SK-N-SH treated with all-trans-retinoic acid at 6 μM for 48 hours (cell line): ENCODE data around the gene AMN.

Experiments
- ATAC-seq: fragments of 200-7000 bp; cut with Tn5 transposase; 3 replicates; pipeline ENCODE4 v1.9.1; 2020; ENCODE audit warnings: mild to moderate bottlenecking, moderate library complexity
- ARNTL ChIP-seq: fragments of 450-650 bp; formaldehyde crosslinking; IDR thresholded peaks from 2 replicates; pipeline ENCODE4 v1.5.0; 2020; ENCODE audit warnings: low read depth, mild to moderate bottlenecking, moderate library complexity, borderline replicate concordance
- BACH2 ChIP-seq: fragments of 250-450 bp; sonication (Bioruptor Pico); IDR thresholded peaks from 2 replicates; pipeline ENCODE4 v1.9.0; 2021; ENCODE audit warnings: mild to moderate bottlenecking, borderline replicate concordance
- CSDC2 ChIP-seq: fragments of 250-450 bp; sonication (Bioruptor Pico); IDR thresholded peaks from 2 replicates; pipeline ENCODE4 v1.5.0; 2020; ENCODE audit warnings: mild to moderate bottlenecking, moderate library complexity
- ESRRG ChIP-seq: fragments of 250-450 bp; sonication (Bioruptor Pico); IDR thresholded peaks from 2 replicates; pipeline ENCODE4 v1.6.1; 2021; ENCODE audit warnings: mild to moderate bottlenecking
- GLIS3 ChIP-seq: fragments of 250-450 bp; sonication (Bioruptor Pico); IDR thresholded peaks from 2 replicates; pipeline ENCODE4 v1.5.0; 2020; ENCODE audit warnings: mild to moderate bottlenecking, moderate library complexity
- ISL1 ChIP-seq: fragments of 250-450 bp; sonication (Bioruptor Pico); IDR thresholded peaks from 2 replicates; pipeline ENCODE4 v2.1.2; 2022; ENCODE audit warnings: mild to moderate bottlenecking, moderate library complexity
- OSR1 ChIP-seq: fragments of 250-450 bp; sonication (Bioruptor Pico); IDR thresholded peaks from 2 replicates; pipeline ENCODE4 v1.8.0; 2022; ENCODE audit warnings: moderate library complexity, mild to moderate bottlenecking, inconsistent platforms
- PPARA ChIP-seq: fragments of 250-450 bp; sonication (Bioruptor Pico); IDR thresholded peaks from 2 replicates; pipeline ENCODE4 v1.5.0; 2020; ENCODE audit warnings: mild to moderate bottlenecking, borderline replicate concordance
- RARB ChIP-seq: fragments of 250-450 bp; sonication (Bioruptor Pico); IDR thresholded peaks from 2 replicates; pipeline ENCODE4 v1.8.0; 2021; ENCODE audit warnings: mild to moderate bottlenecking, moderate library complexity
- SNAI2 ChIP-seq: fragments of 250-450 bp; sonication (Bioruptor Pico); IDR thresholded peaks from 2 replicates; pipeline ENCODE4 v1.5.0; 2020; ENCODE audit warnings: mild to moderate bottlenecking, moderate library complexity
- TCF4 ChIP-seq: fragments of 250-450 bp; sonication (Bioruptor Pico); IDR thresholded peaks from 2 replicates; pipeline ENCODE4 v1.8.0; 2021; ENCODE audit warnings: mild to moderate bottlenecking, moderate library complexity, borderline replicate concordance
- ZC3H10 ChIP-seq: fragments of 250-450 bp; sonication (Bioruptor Pico); IDR thresholded peaks from 2 replicates; pipeline ENCODE4 v1.5.1; 2021; ENCODE audit warnings: mild to moderate bottlenecking, moderate library complexity
- ZFP3 ChIP-seq: fragments of 250-450 bp; sonication (Bioruptor Pico); IDR thresholded peaks from 2 replicates; pipeline ENCODE4 v1.5.0; 2020; ENCODE audit warnings: mild to moderate bottlenecking, moderate library complexity
- ZFP30 ChIP-seq: fragments of 450-650 bp; formaldehyde crosslinking; IDR thresholded peaks from 2 replicates; pipeline ENCODE4 v1.5.0; 2022; ENCODE audit warnings: mild to moderate bottlenecking, moderate library complexity
- ZNF565 ChIP-seq: fragments of 450-650 bp; formaldehyde crosslinking; conservative IDR thresholded peaks from 2 replicates; pipeline ENCODE4 v1.5.0; 2020; ENCODE audit warnings: low read depth, mild to moderate bottlenecking, moderate library complexity
- ZNF70 ChIP-seq: fragments of 450-650 bp; formaldehyde crosslinking; IDR thresholded peaks from 2 replicates; pipeline ENCODE4 v1.5.0; 2020; ENCODE audit warnings: mild to moderate bottlenecking, moderate library complexity
- ZNF8 ChIP-seq: fragments of 450-650 bp; formaldehyde crosslinking; IDR thresholded peaks from 2 replicates; pipeline ENCODE4 v1.5.0; 2020; ENCODE audit warnings: mild to moderate bottlenecking, moderate library complexity
- TF ChIP-seq, protein P1 (sequence below): fragments of 250-450 bp; sonication (Bioruptor Pico); IDR thresholded peaks from 2 replicates; pipeline ENCODE4 v1.8.0; 2021; ENCODE audit warnings: low read depth, mild to moderate bottlenecking, moderate library complexity, borderline replicate concordance
- TF ChIP-seq, protein P2 (sequence below): fragments of 250-450 bp; sonication (Bioruptor Pico); IDR thresholded peaks from 2 replicates; pipeline ENCODE4 v1.5.1; 2021; ENCODE audit warnings: mild to moderate bottlenecking, moderate library complexity
- TF ChIP-seq, protein P3 (sequence below): fragments of 250-450 bp; sonication (Bioruptor Pico); IDR thresholded peaks from 2 replicates; pipeline ENCODE4 v1.8.0; 2020; ENCODE audit warnings: mild to moderate bottlenecking, moderate library complexity, borderline replicate concordance
- TF ChIP-seq, protein P4 (sequence below): fragments of 250-450 bp; sonication (Bioruptor Pico); IDR thresholded peaks from 2 replicates; pipeline ENCODE4 v1.5.0; 2020; ENCODE audit warnings: mild to moderate bottlenecking, moderate library complexity
- TF ChIP-seq, protein P5 (sequence below): fragments of 250-450 bp; sonication (Bioruptor Pico); IDR thresholded peaks from 2 replicates; pipeline ENCODE4 v1.5.1; 2020; ENCODE audit warnings: low read depth, mild to moderate bottlenecking, moderate library complexity

The AMN gene

DNA sequence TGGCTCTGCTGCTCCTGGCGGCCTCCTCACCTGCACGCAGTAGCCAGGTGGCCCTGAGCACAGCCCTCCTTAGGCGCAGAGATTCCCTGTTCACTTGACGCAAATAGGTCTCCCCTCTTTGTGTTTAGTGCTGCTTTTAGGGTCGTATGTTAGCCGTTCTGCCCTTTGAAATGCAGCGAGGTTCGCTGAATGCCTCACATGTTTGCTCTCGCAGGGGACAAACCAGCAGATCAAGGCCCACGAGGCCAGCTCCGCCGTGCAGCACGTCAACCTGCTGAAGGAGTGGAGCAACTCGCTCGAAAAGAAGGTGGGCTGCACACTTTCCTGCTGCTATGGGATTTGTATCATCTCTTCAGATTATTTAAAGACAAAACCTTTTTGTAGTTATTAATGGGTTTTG, 31.4 kb upstream of the AMN start:
- no peak for ATAC-seq
- TF ChIP-seq PPARA (CRISPR knock-in tag) (no peak), ZNF565 (CRISPR knock-in tag) (no peak), ZFP3 (no peak), CSDC2 (no peak), ARNTL (CRISPR knock-in tag) (no peak), GLIS3 (no peak)
- TF ChIP-seq, protein P1, sequence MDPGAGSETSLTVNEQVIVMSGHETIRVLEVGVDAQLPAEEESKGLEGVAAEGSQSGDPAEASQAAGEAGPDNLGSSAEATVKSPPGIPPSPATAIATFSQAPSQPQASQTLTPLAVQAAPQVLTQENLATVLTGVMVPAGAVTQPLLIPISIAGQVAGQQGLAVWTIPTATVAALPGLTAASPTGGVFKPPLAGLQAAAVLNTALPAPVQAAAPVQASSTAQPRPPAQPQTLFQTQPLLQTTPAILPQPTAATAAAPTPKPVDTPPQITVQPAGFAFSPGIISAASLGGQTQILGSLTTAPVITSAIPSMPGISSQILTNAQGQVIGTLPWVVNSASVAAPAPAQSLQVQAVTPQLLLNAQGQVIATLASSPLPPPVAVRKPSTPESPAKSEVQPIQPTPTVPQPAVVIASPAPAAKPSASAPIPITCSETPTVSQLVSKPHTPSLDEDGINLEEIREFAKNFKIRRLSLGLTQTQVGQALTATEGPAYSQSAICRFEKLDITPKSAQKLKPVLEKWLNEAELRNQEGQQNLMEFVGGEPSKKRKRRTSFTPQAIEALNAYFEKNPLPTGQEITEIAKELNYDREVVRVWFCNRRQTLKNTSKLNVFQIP (CRISPR knock-in tag) = no peak

DNA sequence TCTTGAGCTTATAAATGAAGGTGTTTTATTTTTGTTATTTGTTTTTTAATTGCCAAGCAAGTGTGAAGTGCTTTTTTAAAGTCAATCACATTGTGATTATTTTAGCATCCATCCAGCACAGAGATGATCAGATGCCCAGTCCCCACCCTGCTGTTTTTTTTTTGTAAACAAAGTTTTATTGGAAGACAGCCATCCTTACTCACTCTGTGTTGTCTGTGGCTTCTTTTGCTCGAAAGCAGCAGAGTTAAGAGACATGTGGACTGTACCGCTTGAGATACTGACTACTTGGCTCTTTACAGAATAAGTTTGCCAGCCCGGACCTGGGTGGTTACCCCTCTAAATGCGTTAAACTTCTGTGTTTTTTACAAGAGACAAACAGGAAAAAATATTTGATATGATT, 30.9 kb upstream of the AMN start:
- TF ChIP-seq ZFP30 (no peak), SNAI2 (CRISPR knock-in tag) (no peak), ARNTL (CRISPR knock-in tag) (no peak), CSDC2 (no peak), TCF4 (CRISPR knock-in tag) (no peak), ZNF70 (CRISPR knock-in tag) (no peak), ESRRG (CRISPR knock-in tag) (no peak), ZNF565 (CRISPR knock-in tag) (no peak), ZC3H10 (CRISPR knock-in tag) (no peak), OSR1 (no peak), ISL1 (CRISPR knock-in tag) (no peak), ZFP3 (no peak), BACH2 (no peak), RARB (CRISPR knock-in tag) (no peak), ZNF8 (CRISPR knock-in tag) (no peak)
- TF ChIP-seq, protein P2, sequence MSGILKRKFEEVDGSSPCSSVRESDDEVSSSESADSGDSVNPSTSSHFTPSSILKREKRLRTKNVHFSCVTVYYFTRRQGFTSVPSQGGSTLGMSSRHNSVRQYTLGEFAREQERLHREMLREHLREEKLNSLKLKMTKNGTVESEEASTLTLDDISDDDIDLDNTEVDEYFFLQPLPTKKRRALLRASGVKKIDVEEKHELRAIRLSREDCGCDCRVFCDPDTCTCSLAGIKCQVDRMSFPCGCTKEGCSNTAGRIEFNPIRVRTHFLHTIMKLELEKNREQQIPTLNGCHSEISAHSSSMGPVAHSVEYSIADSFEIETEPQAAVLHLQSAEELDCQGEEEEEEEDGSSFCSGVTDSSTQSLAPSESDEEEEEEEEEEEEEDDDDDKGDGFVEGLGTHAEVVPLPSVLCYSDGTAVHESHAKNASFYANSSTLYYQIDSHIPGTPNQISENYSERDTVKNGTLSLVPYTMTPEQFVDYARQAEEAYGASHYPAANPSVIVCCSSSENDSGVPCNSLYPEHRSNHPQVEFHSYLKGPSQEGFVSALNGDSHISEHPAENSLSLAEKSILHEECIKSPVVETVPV (CRISPR knock-in tag) = no peak
- TF ChIP-seq, protein P1 (CRISPR knock-in tag) = no peak
- TF ChIP-seq, protein P3, sequence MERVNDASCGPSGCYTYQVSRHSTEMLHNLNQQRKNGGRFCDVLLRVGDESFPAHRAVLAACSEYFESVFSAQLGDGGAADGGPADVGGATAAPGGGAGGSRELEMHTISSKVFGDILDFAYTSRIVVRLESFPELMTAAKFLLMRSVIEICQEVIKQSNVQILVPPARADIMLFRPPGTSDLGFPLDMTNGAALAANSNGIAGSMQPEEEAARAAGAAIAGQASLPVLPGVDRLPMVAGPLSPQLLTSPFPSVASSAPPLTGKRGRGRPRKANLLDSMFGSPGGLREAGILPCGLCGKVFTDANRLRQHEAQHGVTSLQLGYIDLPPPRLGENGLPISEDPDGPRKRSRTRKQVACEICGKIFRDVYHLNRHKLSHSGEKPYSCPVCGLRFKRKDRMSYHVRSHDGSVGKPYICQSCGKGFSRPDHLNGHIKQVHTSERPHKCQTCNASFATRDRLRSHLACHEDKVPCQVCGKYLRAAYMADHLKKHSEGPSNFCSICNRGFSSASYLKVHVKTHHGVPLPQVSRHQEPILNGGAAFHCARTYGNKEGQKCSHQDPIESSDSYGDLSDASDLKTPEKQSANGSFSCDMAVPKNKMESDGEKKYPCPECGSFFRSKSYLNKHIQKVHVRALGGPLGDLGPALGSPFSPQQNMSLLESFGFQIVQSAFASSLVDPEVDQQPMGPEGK (CRISPR knock-in tag) = no peak
- TF ChIP-seq, protein P4, sequence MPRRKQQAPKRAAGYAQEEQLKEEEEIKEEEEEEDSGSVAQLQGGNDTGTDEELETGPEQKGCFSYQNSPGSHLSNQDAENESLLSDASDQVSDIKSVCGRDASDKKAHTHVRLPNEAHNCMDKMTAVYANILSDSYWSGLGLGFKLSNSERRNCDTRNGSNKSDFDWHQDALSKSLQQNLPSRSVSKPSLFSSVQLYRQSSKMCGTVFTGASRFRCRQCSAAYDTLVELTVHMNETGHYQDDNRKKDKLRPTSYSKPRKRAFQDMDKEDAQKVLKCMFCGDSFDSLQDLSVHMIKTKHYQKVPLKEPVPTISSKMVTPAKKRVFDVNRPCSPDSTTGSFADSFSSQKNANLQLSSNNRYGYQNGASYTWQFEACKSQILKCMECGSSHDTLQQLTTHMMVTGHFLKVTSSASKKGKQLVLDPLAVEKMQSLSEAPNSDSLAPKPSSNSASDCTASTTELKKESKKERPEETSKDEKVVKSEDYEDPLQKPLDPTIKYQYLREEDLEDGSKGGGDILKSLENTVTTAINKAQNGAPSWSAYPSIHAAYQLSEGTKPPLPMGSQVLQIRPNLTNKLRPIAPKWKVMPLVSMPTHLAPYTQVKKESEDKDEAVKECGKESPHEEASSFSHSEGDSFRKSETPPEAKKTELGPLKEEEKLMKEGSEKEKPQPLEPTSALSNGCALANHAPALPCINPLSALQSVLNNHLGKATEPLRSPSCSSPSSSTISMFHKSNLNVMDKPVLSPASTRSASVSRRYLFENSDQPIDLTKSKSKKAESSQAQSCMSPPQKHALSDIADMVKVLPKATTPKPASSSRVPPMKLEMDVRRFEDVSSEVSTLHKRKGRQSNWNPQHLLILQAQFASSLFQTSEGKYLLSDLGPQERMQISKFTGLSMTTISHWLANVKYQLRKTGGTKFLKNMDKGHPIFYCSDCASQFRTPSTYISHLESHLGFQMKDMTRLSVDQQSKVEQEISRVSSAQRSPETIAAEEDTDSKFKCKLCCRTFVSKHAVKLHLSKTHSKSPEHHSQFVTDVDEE = no peak
- TF ChIP-seq, protein P5, sequence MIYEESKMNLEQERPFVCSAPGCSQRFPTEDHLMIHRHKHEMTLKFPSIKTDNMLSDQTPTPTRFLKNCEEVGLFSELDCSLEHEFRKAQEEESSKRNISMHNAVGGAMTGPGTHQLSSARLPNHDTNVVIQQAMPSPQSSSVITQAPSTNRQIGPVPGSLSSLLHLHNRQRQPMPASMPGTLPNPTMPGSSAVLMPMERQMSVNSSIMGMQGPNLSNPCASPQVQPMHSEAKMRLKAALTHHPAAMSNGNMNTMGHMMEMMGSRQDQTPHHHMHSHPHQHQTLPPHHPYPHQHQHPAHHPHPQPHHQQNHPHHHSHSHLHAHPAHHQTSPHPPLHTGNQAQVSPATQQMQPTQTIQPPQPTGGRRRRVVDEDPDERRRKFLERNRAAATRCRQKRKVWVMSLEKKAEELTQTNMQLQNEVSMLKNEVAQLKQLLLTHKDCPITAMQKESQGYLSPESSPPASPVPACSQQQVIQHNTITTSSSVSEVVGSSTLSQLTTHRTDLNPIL = no peak
- TF ChIP-seq, all 23 proteins: peak for 0
- ATAC-seq = no peak
